OCI-LY1 (cell line): Measurements from ENCODE around the gene UBE2C.

ENCODE experiments used
- H2AFZ ChIP-seq: fragments of 200-600 bp; sonication (generic), shearing (Covaris generic); 2 replicates; pipeline ENCODE4 v1.6.0; 2014; ENCODE audit warnings: antibody characterized with exemption, mild to moderate bottlenecking, low read length
- H3F3A ChIP-seq: fragments of 200-600 bp; sonication (generic), shearing (Covaris generic); 2 replicates; pipeline ENCODE4 v1.6.0; 2014; ENCODE audit warnings: mild to moderate bottlenecking, antibody characterized with exemption, low read length, moderate library complexity; ENCODE audit not compliant: insufficient read depth
- H3K27ac ChIP-seq: fragments of 200-600 bp; sonication (generic); 2 replicates; pipeline ENCODE4 v1.5.1; 2014; ENCODE audit warnings: low read length, mixed run types, mild to moderate bottlenecking, low read depth; ENCODE audit not compliant: poor library complexity, severe bottlenecking
- H3K27me3 ChIP-seq: fragments of 200-600 bp; sonication (generic); 2 replicates; pipeline ENCODE4 v1.6.0; 2014; ENCODE audit warnings: antibody characterized with exemption, mild to moderate bottlenecking, low read length, moderate library complexity; ENCODE audit not compliant: insufficient read depth
- H3K36me3 ChIP-seq: fragments of 200-600 bp; sonication (generic); 2 replicates; pipeline ENCODE4 v1.6.1; 2014; ENCODE audit warnings: mild to moderate bottlenecking, antibody characterized with exemption, low read length, moderate library complexity, mixed read lengths; ENCODE audit not compliant: insufficient read depth
- H3K4me1 ChIP-seq: fragments of 200-600 bp; sonication (generic); 2 replicates; pipeline ENCODE4 v1.5.1; 2014; ENCODE audit warnings: mild to moderate bottlenecking, low read length, moderate library complexity; ENCODE audit not compliant: insufficient read depth, severe bottlenecking
- H3K4me2 ChIP-seq: fragments of 200-600 bp; sonication (generic), shearing (Covaris generic); 2 replicates; pipeline ENCODE4 v1.6.1; 2014; ENCODE audit warnings: low read length
- H3K4me3 ChIP-seq: fragments of 200-600 bp; sonication (generic); 2 replicates; pipeline ENCODE4 v1.5.1; 2014; ENCODE audit warnings: low read length, low read depth, mild to moderate bottlenecking, mixed read lengths; ENCODE audit not compliant: poor library complexity, severe bottlenecking
- H3K79me2 ChIP-seq: fragments of 200-600 bp; shearing (Covaris generic); 2 replicates; pipeline ENCODE4 v1.6.1; 2016; ENCODE audit warnings: mixed run types, low read length, mixed read lengths; ENCODE audit not compliant: insufficient read depth
- H3K9ac ChIP-seq: fragments of 200-600 bp; sonication (generic), shearing (Covaris generic); 2 replicates; pipeline ENCODE4 v1.6.1; 2014; ENCODE audit warnings: mild to moderate bottlenecking, low read length, mixed read lengths
- H3K9me2 ChIP-seq: fragments of 200-600 bp; sonication (generic), shearing (Covaris generic); 2 replicates; pipeline ENCODE4 v1.6.1; 2014; ENCODE audit warnings: low read depth, mild to moderate bottlenecking, low read length, mixed read lengths
- H3K9me3 ChIP-seq: fragments of 200-600 bp; shearing (Covaris generic); 2 replicates; pipeline ENCODE4 v1.6.1; 2014; ENCODE audit warnings: low read length, mixed read lengths
- H4K20me1 ChIP-seq: fragments of 200-600 bp; sonication (generic), shearing (Covaris generic); 2 replicates; pipeline ENCODE4 v1.6.0; 2016; ENCODE audit warnings: mild to moderate bottlenecking, low read length; ENCODE audit not compliant: insufficient read depth
- CTCF ChIP-seq: fragments of 200-600 bp; sonication (generic), shearing (Covaris generic); IDR thresholded peaks from 2 replicates; pipeline ENCODE4 v1.5.1; 2017; ENCODE audit warnings: mild to moderate bottlenecking, antibody characterized with exemption, low read length, moderate library complexity, mixed read lengths
- EZH2 ChIP-seq: fragments of 200-600 bp; sonication (generic), shearing (Covaris generic); IDR thresholded peaks from 2 replicates; pipeline ENCODE4 v1.8.0; 2017; ENCODE audit warnings: borderline replicate concordance, mixed run types, mild to moderate bottlenecking, antibody characterized with exemption, low read length, moderate library complexity, mixed read lengths

UBE2C gene

GRCh38 chr20:45851501-45851900 is 39.1 kb downstream of the UBE2C start:
- H3K9me3 ChIP-seq, result no peaks in the 10 kb centered on the region
- no peaks in the 10 kb centered on the region for H4K20me1 ChIP-seq
- H3K4me1 ChIP-seq, result peaks cover 9% of the 10 kb centered on the region
- no peak overlapping the region for H3K4me3 ChIP-seq
- no peaks in the 10 kb centered on the region for H3F3A ChIP-seq
- no peak overlapping the region for H3K9ac ChIP-seq
- H3K36me3 ChIP-seq, result peaks cover 17% of the 10 kb centered on the region; the same call in 1 of the 2 replicates
- H3K27ac ChIP-seq, result no peak overlapping the region
- H3K9me2 ChIP-seq, result no peaks in the 10 kb centered on the region
- H3K4me2 ChIP-seq, result no peak overlapping the region
- H2AFZ ChIP-seq, result no peak overlapping the region
- no peaks in the 10 kb centered on the region for H3K27me3 ChIP-seq
- peaks cover 7% of the 10 kb centered on the region; the same call in 1 of the 2 replicates for H3K79me2 ChIP-seq
- TF ChIP-seq CTCF, result no peak
- TF ChIP-seq EZH2, result no peak

DNA sequence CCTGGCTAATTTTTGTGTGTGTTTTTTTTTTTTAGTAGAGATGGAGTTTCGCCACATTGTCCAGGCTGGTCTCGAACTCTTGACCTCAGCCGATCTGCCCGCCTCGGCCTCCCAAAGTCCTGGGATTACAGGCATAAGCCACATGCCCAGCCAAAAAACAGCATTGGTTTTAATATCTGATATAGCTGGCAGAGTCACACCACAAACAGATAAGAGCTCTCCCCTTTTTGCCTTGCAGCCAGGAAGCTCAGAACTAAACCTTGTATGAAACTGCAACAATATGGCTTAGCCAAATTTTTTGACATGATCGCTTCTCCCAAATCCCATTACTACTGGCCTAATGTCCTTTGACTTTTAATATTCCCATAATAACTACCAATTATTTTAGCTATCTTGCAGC is 39.9 kb downstream of the UBE2C start:
- Histone ChIP-seq H3K9me2 (no peaks in the 10 kb centered on the region), H3K79me2 (peaks cover 7% of the 10 kb centered on the region; the same call in 1 of the 2 replicates), H3K36me3 (peaks cover 15% of the 10 kb centered on the region; the same call in 1 of the 2 replicates), H3K9ac (no peak overlapping the region), H3K4me3 (no peak overlapping the region), H4K20me1 (no peaks in the 10 kb centered on the region), H3K4me2 (no peak overlapping the region), H3F3A (no peaks in the 10 kb centered on the region), H3K4me1 (peaks cover 11% of the 10 kb centered on the region), H3K9me3 (no peaks in the 10 kb centered on the region), H3K27ac (no peak overlapping the region), H3K27me3 (no peaks in the 10 kb centered on the region), H2AFZ (no peak overlapping the region)
- TF ChIP-seq CTCF, result no peak
- no peak for TF ChIP-seq EZH2

- no peak overlapping the region for H3K27ac ChIP-seq
- no peaks in the 10 kb centered on the region for H3K27me3 ChIP-seq
- H3K36me3 ChIP-seq, result peaks cover 15% of the 10 kb centered on the region; the same call in 1 of the 2 replicates
- no peak overlapping the region for H2AFZ ChIP-seq
- no peaks in the 10 kb centered on the region for H3F3A ChIP-seq
- H3K9me3 ChIP-seq, result no peaks in the 10 kb centered on the region
- no peak for TF ChIP-seq CTCF
- TF ChIP-seq EZH2, result no peak
- no peaks in the 10 kb centered on the region for H3K9me2 ChIP-seq
- no peak overlapping the region for H3K9ac ChIP-seq
- no peak overlapping the region for H3K4me3 ChIP-seq
- peaks cover 7% of the 10 kb centered on the region; the same call in 1 of the 2 replicates for H3K79me2 ChIP-seq
- no peak overlapping the region for H3K4me2 ChIP-seq
- peaks cover 17% of the 10 kb centered on the region for H3K4me1 ChIP-seq
- no peaks in the 10 kb centered on the region for H4K20me1 ChIP-seq
These were observed 41.0 kb downstream of the UBE2C start for GRCh38 chr20:45853484-45853883.
